Chondrocyte (in vitro differentiated cells): ENCODE data around the gene UHRF1. TPM values are rescaled to one million over a fixed set of nuclear protein-coding genes. Genes with fewer than 3 reads are reported as not detected.

Experiments
- DNase-seq: peaks from one replicate; pipeline ENCODE4 v3.0.0; 2021; ENCODE audit warnings: mixed read lengths, low spot score
- H3K27ac Mint-ChIP-seq: one replicate; pipeline ENCODE4 v1.8.0; 2021; ENCODE audit warnings: mild to moderate bottlenecking, moderate library complexity, mixed read lengths; ENCODE audit not compliant: unreplicated experiment
- H3K27me3 Mint-ChIP-seq: 2 replicates; pipeline ENCODE4 v1.8.0; 2021; ENCODE audit warnings: low read depth, mixed read lengths
- H3K36me3 Mint-ChIP-seq: 2 replicates; pipeline ENCODE4 v1.8.0; 2021; ENCODE audit warnings: low read depth, mixed read lengths
- H3K4me1 Mint-ChIP-seq: 2 replicates; pipeline ENCODE4 v1.8.0; 2021; ENCODE audit warnings: low read depth, mild to moderate bottlenecking, mixed read lengths
- H3K4me3 Mint-ChIP-seq: one replicate; pipeline ENCODE4 v1.8.0; 2021; ENCODE audit warnings: mild to moderate bottlenecking, moderate library complexity, mixed read lengths; ENCODE audit not compliant: unreplicated experiment
- H3K9me3 Mint-ChIP-seq: 2 replicates; pipeline ENCODE4 v1.8.0; 2021; ENCODE audit warnings: low read depth, mixed read lengths
- CTCF ChIP-seq: fragments of 200-600 bp; sonication (generic); IDR thresholded peaks from 2 replicates; pipeline ENCODE4 v1.5.0; 2021; ENCODE audit warnings: antibody characterized with exemption, mild to moderate bottlenecking, moderate library complexity
- total RNA-seq: library from RNA; stranded (reverse); gene quantifications from 3 replicates; pipeline ENCODE4 v1.2.1, GENCODE V29; 2021

The UHRF1 gene
- total RNA-seq, 1 donor from 2014 or later, result 17.4 TPM

- H3K4me1 Mint-ChIP-seq, result peaks cover 38% of the 10 kb centered on the region
- TF ChIP-seq CTCF, result no peak
- peaks cover 6% of the 10 kb centered on the region for H3K9me3 Mint-ChIP-seq
- DNase-seq, result no peak
- peak overlapping the region; percentile 31 for H3K4me3 Mint-ChIP-seq
- peaks cover 2% of the 10 kb centered on the region for H3K36me3 Mint-ChIP-seq
- peak overlapping the region; percentile 80 for H3K27ac Mint-ChIP-seq
- H3K27me3 Mint-ChIP-seq, result no peaks in the 10 kb centered on the region
These were observed 78.0 kb downstream of the UHRF1 start for GRCh38 chr19:4987256-4987655.

DNA sequence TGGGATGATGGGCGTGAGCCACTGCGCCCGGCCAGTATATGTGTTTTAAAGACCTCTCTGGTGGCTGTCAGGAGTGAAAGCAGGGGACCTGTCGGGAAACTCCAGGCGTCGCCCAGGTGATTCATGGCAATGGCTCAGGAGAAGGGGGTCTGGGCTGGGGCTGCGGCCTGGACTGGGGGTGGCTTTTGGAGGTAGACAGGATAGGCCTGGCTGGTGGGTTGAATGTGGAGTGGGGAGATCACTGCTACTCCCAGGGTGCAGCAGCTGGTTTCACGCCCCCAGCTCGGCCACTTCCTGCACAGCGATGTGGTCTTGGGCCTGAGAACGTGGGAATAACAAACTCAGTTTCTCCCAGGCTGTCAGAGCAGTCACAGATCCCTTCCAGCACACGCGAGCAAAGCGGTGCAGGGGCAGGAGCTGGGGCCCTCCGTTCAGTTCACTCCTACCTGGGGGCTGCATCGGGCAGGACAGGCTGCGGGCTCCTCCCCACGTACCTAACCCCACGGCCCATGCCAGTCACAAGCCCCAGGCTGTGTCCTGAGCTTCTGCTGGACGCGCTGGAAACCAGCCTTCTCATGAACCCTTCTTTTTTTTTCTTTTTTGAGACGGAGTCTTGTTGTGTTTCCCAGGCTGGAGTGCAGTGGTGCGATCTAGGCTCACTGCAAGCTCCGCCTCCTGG is 78.5 kb downstream of the UHRF1 start:
- Mint-ChIP-seq H3K36me3 (peaks cover 3% of the 10 kb centered on the region), H3K4me1 (peaks cover 38% of the 10 kb centered on the region), H3K9me3 (peaks cover 7% of the 10 kb centered on the region), H3K4me3 (no peak overlapping the region), H3K27ac (peak overlapping the region; percentile 87), H3K27me3 (no peaks in the 10 kb centered on the region)
- no peak for TF ChIP-seq CTCF
- no peak for DNase-seq

DNA sequence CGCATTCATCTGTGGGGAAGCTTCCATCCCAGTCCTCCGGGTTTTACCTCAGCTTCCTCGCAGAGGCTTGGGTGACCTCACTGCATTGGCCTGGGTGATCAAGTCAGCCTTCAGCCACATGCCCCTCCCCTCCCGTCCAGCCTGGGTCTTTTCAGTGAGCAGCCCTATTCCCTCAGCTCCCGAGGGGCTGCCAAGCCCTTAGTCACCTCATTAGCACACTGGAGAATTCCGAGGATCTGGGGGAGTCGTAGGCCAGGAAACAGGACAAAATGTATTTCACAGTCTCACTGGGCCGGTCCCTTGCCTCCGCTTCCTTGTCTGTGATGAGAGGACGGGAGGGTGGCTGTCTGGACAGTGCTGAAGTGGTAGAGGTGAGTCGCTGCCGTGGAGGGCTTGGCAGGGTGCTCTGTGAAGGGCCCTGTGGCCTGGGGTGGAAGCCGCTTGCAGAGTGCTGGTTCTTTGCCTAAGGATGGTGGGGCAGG is 79.5 kb downstream of the UHRF1 start:
- Mint-ChIP-seq H3K36me3 (peaks cover 3% of the 10 kb centered on the region), H3K27ac (peak overlapping the region; percentile 87), H3K9me3 (peaks cover 7% of the 10 kb centered on the region), H3K4me1 (peaks cover 38% of the 10 kb centered on the region), H3K4me3 (no peak overlapping the region), H3K27me3 (no peaks in the 10 kb centered on the region)
- TF ChIP-seq CTCF, result no peak
- no peak for DNase-seq

DNA sequence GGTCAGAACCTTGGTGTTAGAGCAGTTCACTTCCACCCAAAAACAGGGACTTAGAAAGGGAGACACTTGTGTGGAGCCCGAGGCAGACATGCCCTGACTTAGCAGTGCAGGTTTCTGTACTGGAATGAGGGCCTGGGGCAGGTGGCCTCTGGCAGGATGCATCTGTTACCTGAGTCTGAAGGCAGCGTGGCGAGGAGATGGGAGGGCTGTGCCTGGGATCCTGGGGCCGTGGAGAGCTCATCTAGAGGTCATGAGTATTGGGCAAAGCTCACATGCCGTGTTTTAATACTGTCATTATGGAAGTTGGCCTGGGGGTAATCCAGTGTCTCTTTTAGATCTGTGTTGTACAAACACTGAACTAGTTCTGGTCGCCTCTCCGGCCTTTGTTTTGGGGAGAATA is 81.0 kb downstream of the UHRF1 start:
- no peak for TF ChIP-seq CTCF
- H3K9me3 Mint-ChIP-seq, result peaks cover 7% of the 10 kb centered on the region
- DNase-seq, result no peak
- H3K27ac Mint-ChIP-seq, result no peak overlapping the region
- no peak overlapping the region for H3K4me3 Mint-ChIP-seq
- H3K36me3 Mint-ChIP-seq, result peaks cover 3% of the 10 kb centered on the region
- peaks cover 36% of the 10 kb centered on the region for H3K4me1 Mint-ChIP-seq
- H3K27me3 Mint-ChIP-seq, result no peaks in the 10 kb centered on the region

DNA sequence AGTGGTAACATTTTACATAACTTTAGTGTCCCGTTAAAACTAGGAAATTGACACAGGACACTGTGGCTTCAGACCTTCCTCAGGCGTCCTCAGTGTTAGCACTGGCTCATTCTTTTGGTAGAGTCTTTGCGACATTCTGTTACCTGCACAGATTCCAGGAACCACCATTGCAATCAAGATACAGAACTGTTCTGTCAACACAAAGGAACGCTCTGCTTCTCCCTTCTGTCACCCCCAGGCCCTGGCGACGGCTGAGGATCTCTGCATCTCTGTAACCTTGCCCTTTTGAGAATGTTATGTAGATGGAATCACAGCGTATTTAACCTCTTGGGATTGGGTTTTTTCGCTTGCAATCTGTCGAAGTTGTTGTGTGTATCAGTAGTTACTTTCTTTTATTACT is 82.2 kb downstream of the UHRF1 start:
- DNase-seq, result no peak
- no peaks in the 10 kb centered on the region for H3K27me3 Mint-ChIP-seq
- H3K4me3 Mint-ChIP-seq, result no peak overlapping the region
- peaks cover 3% of the 10 kb centered on the region for H3K36me3 Mint-ChIP-seq
- H3K27ac Mint-ChIP-seq, result no peak overlapping the region
- H3K4me1 Mint-ChIP-seq, result peaks cover 32% of the 10 kb centered on the region
- TF ChIP-seq CTCF, result no peak
- peaks cover 7% of the 10 kb centered on the region for H3K9me3 Mint-ChIP-seq
